WI38 (cell line): ENCODE results near the gene MCL1.
"Not testable (repeated sequence)": the region's sequence is repeated elsewhere in the genome, so short reads cannot be mapped to it uniquely, and the experiment has no call there.

ENCODE experiments used
- H3K4me3 ChIP-seq: 2 replicates; pipeline ENCODE4 v1.5.1; 2011; ENCODE audit warnings: low read depth, mild to moderate bottlenecking, control low read depth, low read length
- TF ChIP-seq, protein P1 (sequence below): IDR thresholded peaks from 2 replicates; pipeline ENCODE4 v1.5.1; 2012; ENCODE audit warnings: low read depth, mild to moderate bottlenecking, control low read depth, low read length

Gene MCL1

GRCh38 chr1:150572918-150573647 lies 6.3 kb downstream of the MCL1 start:
- TF ChIP-seq, protein P1, sequence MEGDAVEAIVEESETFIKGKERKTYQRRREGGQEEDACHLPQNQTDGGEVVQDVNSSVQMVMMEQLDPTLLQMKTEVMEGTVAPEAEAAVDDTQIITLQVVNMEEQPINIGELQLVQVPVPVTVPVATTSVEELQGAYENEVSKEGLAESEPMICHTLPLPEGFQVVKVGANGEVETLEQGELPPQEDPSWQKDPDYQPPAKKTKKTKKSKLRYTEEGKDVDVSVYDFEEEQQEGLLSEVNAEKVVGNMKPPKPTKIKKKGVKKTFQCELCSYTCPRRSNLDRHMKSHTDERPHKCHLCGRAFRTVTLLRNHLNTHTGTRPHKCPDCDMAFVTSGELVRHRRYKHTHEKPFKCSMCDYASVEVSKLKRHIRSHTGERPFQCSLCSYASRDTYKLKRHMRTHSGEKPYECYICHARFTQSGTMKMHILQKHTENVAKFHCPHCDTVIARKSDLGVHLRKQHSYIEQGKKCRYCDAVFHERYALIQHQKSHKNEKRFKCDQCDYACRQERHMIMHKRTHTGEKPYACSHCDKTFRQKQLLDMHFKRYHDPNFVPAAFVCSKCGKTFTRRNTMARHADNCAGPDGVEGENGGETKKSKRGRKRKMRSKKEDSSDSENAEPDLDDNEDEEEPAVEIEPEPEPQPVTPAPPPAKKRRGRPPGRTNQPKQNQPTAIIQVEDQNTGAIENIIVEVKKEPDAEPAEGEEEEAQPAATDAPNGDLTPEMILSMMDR: no peak
- H3K4me3 ChIP-seq: no peak overlapping the region

- TF ChIP-seq, protein P1: no peak
- H3K4me3 ChIP-seq: peak overlapping the region; percentile 29
These were observed 10.8 kb downstream of the MCL1 start for GRCh38 chr1:150568594-150568966.

DNA sequence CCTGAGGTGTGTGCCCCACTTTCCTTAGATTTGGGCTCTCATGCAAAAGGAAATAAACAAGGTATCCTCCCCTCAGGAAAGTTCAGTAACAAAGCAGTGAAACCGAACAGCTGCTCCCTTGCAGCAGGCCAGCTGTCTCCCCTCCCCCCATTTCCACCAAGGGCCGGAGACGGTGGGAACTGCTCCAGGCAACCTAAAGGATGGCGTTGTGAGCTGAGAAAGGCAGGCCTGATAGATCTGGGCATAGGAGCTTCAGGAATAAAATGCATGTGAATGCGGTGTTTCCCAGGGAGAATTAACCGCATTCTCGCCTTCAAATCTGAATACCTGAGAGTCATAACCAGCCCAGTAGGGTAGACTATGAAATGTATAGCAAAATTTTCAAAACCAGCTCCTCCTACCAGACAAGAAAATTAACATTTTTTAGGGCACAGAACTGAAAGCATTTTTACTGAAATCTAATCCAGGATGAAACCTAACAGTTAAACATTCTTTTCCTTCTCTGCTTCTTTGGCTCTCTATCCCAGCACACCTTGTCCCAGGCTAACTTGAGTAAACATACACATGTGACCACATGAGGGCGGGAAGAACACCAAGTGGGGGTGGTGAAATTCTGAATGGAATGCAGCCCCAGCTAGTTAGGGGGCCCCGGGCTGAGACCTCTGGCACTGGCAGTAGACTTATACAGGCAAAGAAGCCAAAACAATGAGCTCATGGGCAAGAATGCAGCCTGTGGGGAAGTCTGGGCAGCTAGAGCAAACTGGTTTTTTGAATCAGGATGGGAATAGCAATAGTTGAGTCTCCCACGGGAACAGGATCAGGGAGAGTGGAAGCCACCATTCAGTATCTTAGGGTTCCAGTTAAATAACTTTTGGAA lies 11.5 kb downstream of the MCL1 start:
- TF ChIP-seq, protein P1: no peak
- H3K4me3 ChIP-seq: peak overlapping the region; percentile 13; the same call in 1 of the 2 replicates

DNA sequence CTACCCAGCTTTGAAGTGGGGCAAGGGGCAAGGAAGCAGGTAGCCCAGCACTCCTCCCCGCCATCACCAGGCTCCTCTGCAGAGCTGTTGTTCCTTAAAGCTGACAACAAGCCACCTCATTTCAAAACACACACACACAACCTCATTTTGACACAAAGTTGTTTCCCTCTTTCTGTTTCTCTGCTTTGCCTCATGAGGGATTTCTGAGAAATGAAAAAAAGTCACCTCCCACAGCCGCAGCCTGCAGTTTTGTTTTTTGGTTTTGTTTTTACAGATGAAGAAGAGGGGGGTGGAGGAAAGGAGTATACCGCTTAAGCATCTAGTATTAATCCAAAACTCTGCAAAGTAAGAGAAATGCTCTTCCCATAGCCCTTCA lies 12.1 kb downstream of the MCL1 start:
- peak overlapping the region; percentile 22; the same call in 1 of the 2 replicates for H3K4me3 ChIP-seq
- TF ChIP-seq, protein P1: no peak

GRCh38 chr1:150566589-150567340 lies 12.6 kb downstream of the MCL1 start:
- peak overlapping the region; percentile 22; the same call in 1 of the 2 replicates for H3K4me3 ChIP-seq
- TF ChIP-seq, protein P1: no peak

- not testable (repeated sequence) for H3K4me3 ChIP-seq
These were observed 14.0 kb downstream of the MCL1 start for GRCh38 chr1:150565240-150565991.
